DMS114 treated with DMSO at 0.1 percent for 48 hours (cell line): Measurements from ENCODE around the gene BRMS1.
"Not testable (repeated sequence)": the region's sequence is repeated elsewhere in the genome, so short reads cannot be mapped to it uniquely, and the experiment has no call there.

Experiments
- DNase-seq: peaks from one replicate; lab custom pipeline; 2025; ENCODE audit not compliant: unreplicated experiment; lab: John Stamatoyannopoulos, UW

The BRMS1 gene

DNA sequence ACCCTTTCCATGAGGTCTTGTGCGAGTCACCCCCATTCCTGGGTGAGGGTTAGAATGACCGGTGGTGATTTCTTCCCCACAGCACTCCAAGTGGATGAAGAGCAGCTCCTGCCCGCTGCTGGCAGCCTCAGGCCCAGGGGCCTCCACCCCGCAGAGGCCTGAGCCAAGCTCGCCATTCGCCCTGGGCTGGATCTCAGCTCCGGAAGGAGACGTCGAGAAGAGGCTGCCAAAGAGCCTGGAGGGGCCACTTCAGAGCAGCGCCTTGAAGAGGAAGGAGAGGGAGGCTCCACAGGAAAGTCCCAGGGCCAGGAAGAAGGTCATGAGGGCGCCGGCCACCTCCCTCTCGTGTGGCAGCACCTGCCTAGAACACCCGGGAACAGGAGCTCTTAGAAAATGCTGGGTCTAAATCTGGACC, 18.3 kb upstream of the BRMS1 start:
- no peak for DNase-seq

- DNase-seq, result no peak
Observed at GRCh38 chr11:66362481-66363147, 17.7 kb upstream of the BRMS1 start.

- DNase-seq, result no peak
Observed at GRCh38 chr11:66361502-66361941, 16.6 kb upstream of the BRMS1 start.

DNA sequence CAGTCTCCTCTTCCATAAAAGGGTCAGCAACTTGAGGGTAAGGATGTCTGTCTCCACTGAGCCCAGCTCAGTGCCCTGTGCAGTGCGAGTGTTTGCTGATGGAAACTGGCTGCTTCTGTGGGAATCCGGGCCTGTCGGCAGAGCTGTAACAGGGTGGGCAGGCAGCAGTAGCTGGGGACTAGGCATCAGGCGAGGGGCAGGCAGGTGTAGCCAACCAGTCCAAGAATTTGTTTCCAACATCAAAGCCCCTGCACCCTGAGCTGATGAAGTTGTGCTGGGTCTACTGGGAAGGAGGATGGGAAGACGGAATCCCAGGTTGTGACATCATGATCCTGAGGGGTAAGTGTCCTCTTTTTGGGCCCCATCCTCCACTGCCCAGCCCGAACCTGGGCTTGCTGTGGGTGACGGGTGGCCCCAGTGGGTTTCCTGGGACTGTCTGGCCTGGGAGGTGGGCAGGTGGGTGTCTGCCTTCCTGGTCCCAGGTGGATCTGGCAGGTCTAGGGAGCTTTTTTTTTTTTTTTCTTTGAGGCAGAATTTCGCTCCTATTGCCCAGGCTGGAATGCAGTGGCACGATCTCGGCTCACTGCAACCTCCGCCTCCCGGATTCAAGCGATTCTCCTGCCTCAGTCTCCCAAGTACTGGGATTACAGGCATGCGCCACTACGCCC, 15.6 kb upstream of the BRMS1 start:
- no peak for DNase-seq

DNA sequence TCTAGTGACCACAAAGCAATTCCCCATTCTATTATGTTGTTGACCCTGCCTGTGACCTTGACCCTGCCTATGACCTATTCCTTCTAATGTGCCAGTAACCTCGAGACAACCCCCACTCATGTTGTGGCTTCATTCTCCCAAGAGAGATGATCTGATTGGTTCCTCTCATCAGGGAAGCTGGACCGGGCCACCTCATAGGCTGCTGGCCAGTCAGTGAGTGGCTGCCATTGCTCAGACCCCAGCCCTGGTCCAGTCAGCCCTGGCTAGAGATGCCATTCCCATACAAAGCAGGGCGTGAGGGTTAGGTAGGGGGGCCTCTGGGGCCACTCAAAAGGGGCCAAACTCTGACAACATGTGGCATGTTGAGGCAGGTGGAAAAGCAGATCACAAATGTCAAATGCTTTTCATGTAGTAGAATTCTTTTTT, 14.8 kb upstream of the BRMS1 start:
- DNase-seq, result no peak

DNA sequence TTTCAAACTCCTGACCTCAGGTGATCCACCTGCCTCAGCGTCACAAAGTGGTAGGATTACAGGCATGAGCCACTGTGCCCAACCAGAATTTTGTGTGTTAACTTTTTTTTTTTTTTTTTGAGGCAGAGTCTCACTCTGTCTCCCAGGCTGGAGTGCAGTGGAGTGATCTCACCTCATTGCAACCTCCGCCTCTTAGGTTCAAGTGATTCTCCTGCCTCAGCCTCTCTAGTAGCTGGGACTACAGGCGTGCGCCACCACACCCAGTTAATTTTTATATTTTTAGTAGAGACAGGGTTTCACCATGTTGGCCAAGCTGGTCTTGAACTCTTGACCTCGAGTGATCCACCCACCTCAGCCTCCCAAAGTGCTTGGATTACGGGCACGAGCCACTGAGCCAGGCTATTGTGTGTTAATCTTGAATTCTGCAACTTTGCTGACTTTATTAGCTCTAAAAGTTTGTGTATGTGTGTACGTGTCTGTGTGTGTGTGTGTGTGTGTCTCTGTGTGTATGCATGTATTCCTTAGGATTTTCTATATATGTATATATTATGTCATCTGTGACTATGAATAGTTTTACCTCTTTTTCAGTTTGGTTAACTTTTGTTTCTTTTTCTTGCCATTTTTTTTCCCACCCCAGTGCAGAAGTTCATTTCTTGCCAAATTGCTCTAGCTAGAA, 5.8 kb upstream of the BRMS1 start:
- not testable (repeated sequence) for DNase-seq

DNA sequence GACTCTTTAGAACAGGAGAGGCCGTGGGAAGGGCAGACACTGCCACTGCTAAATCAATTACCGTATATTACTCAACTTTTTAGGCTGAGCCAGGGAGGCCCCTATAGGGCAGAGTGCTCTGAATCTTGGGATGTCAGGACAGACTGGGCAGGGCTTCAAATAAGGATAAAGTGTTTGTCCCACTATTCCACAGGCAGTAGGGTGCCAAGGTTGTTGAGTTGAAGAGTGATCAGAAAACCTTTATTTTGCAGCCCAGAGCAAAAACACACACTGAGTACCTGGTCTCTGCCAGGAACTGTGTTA, 4.1 kb upstream of the BRMS1 start:
- DNase-seq, result no peak

DNA sequence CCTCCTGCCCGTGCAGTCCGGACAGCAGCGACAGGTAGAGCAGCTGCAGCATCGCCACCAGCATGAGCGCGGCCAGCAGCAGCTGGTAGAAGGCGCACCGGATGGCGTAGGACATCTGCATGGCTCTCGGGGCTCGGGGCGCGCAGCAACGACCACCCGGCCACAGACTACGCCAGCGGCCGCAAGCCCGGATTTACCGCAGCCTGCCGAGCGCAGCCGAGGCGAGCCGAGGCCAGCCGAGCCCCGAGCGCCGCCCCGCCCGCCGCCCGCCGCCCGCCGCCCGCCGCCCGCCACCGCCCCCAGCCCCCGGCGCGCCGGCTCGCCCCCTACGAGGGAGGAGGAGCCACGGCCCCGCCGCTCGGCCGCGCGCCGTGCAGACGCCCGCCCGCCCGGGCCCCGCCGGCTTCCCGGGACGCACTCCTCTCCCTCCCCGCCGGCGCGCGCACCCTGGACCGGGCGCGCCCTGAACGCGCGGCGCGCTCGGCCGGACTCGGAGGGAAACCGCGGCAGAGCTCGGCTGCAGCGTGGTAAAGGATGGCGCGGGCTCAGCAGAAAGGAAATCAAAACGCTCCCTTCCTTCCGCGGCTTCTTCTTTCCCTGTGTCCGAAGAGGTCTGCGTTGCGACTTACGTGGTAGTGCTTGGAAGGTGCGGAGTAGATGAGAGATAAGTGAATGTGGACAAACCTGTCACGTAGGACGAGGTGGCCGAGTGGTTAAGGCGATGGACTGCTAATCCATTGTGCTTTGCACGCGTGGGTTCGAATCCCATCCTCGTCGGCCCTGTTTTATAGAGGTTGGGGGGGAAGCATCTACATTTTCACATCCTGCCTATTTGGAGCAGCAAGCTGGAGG, 2.7 kb upstream of the BRMS1 start, which contains the start of gene B4GAT1:
Gene B4GAT1, minus strand, starts transcription at position 205 of the 852 bp plus-strand sequence. Its CDS starts 84 bp downstream, at position 121.
- peak; percentile 77 for DNase-seq

GRCh38 chr11:66346476-66347424, 1.8 kb upstream of the BRMS1 start:
- no peak for DNase-seq

DNA sequence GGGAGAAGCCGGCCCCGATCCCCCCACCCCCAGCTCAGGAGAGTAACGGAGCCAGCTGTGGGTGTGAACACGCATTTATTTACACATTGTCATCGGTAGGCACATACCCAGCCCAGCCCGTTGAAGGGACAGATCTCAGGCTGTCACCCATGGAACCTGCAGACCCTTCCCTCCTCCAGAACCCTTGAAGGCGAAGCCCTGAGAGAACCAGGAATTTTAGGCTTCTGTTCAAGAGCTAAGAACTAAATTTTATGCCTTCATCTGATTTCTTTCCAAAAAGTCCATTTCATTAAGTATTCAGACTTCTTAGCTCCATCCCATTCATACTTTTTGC, 379 bp upstream of the BRMS1 start:
- no peak for DNase-seq

DNA sequence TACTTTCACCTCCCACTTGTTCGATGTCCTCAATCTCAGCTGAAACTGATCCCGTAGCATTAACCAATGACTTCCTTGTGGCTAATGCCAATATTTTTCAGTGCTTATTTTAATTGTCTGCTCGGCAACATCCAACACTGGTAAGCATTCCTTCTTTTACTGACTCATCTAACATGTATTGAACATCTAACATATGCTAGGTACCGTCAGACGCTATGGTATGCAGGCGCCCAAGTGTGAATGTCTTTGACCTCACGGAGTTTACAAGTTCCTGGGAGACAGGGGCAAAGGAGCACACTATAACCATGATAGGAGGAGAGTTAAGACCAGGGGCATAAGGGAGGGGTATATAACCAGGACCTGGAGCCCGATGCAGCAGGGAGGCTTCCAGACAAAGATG, 1.7 kb downstream of the BRMS1 start:
- no peak for DNase-seq

DNA sequence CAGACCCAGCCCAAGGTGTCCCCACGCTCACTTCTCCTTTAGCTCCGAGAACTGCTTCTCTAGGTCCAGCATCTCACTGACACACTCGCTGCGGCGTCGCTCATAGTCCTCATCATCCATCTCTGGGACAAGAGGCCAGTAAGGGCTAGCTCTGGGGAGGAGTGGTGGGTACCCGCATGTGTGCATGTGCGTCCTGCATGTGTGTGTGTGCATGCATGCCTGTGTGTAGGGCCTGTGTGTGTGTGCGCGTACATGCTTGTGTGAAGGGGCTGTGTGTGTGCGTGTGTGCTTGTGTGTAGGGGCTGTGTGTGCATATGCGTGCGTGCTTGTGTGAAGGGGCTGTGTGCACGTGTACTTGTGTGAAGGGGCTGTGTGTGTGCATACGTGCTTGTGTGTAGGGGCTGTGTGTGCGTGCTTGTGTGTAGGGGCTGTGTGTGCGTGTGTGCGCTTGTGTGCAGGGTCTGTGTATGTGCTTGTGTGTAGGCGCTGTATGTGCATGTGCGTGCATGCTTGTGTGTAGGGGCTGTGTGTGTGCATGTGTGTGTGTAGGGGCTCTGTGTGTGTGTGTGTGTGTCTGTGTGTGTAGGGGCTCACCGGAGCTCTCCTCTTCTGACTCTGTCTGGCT, 3.3 kb downstream of the BRMS1 start:
- no peak for DNase-seq

GRCh38 chr11:66340596-66341501, 4.1 kb downstream of the BRMS1 start:
- DNase-seq, result no peak

DNA sequence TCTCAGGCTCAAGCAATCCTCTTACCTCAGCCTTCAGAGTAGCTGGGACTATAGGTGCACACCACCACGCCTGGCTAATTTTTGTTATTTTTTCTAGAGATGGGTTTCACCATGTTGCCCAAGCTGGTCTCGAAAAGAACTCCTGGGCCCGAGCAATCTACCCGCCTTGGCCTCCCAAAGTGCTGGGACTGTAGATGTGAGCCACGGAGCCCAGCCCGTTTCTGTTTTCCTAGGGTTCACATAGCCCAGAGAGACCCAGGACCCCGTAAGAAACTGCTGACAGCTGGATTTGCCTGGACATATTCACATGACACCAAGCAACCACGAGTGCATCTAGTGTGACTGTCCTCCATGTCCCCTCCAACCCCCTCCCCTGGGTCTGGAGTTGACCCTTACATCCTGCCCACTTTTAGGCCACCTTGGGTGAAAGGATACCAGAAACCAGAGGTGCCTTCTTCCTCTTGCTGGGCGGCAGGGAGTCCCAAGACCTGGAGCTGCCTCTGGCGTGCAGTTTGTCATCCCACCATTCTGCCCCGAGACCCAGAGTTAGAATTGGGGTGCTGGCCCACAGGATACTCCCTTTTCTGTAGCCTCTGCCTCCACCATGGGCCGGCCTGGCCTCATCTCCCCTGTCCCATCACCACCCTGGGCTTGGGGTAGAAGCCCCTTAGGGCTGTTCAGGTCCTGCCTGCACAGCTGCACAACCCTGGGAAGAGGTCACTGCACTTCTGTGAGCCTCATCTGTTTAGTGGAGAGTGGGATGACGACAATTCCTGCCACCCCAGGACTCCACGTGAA, 5.0 kb downstream of the BRMS1 start:
- DNase-seq, result no peak

- DNase-seq, result no peak
Observed at GRCh38 chr11:66339162-66339675, 5.7 kb downstream of the BRMS1 start.

GRCh38 chr11:66338276-66339161, 6.4 kb downstream of the BRMS1 start:
- no peak for DNase-seq
